ENCODE data around the gene TAAR6.
"Not testable (repeated sequence)": the region's sequence is repeated elsewhere in the genome, so short reads cannot be mapped to it uniquely, and the experiment has no call there.

The TAAR6 gene

GRCh38 chr6:132590362-132590761, 20.2 kb downstream of the TAAR6 start:
- DNase-seq = no peak

GRCh38 chr6:132592855-132593254, 22.7 kb downstream of the TAAR6 start:
- DNase-seq = no peak

GRCh38 chr6:132596201-132596600, 26.1 kb downstream of the TAAR6 start:
- no peak for DNase-seq

GRCh38 chr6:132598473-132598872, 28.4 kb downstream of the TAAR6 start:
- peak in 1 of 2 experiments; percentile 4 for DNase-seq

- not testable (repeated sequence) for DNase-seq
Measured at GRCh38 chr6:132600900-132601299, 30.8 kb downstream of the TAAR6 start.

- no peak for DNase-seq
Measured at GRCh38 chr6:132604635-132605152, 34.6 kb downstream of the TAAR6 start.

GRCh38 chr6:132607544-132608233, 37.6 kb downstream of the TAAR6 start:
- no peak for DNase-seq

- DNase-seq = no peak
Measured at GRCh38 chr6:132611616-132612015, 41.5 kb downstream of the TAAR6 start.

- DNase-seq = no peak
Measured at GRCh38 chr6:132612449-132613108, 42.5 kb downstream of the TAAR6 start.

- DNase-seq = no peak
Measured at GRCh38 chr6:132614554-132614953, 44.4 kb downstream of the TAAR6 start.

- DNase-seq = no peak
Measured at GRCh38 chr6:132616677-132617076, 46.6 kb downstream of the TAAR6 start.
